IMR-90 (cell line): ENCODE measurements around the gene TMPRSS7. TPM values are rescaled to one million over a fixed set of nuclear protein-coding genes. Genes with fewer than 3 reads are reported as not detected.

Experiments
- ATAC-seq: fragments of 200-7000 bp; cut with Tn5 transposase; 2 replicates; pipeline ENCODE4 v1.9.1; 2020; ENCODE audit warnings: low read depth, mild to moderate bottlenecking, moderate library complexity
- BruUV-seq: library from RNA; stranded (reverse); fragments of 400-500 nt; replicated peaks from 2 replicates; lab custom pipeline; 2021; lab: Mats Ljungman, UMichigan
- CTCF ChIA-PET: fragments of 300-600 bp; formaldehyde crosslinking; extraction: SDS; loops from one replicate; lab custom pipeline; 2021; ENCODE audit warnings: antibody characterized with exemption; lab: Yijun Ruan, JAX
- POLR2A ChIA-PET: fragments of 300-600 bp; sonication (Branson Sonifier 250); formaldehyde crosslinking; loops from one replicate; lab custom pipeline; 2022; ENCODE audit warnings: antibody characterized with exemption; ENCODE audit not compliant: unreplicated experiment; lab: Charles Lee
- DNase-seq: peaks from one replicate; pipeline ENCODE4 v3.0.0; 2013
- H2AFZ ChIP-seq: replicated peaks from 2 replicates; pipeline ENCODE3; 2013; ENCODE audit warnings: low read length, mild to moderate bottlenecking; ENCODE audit not compliant: poor library complexity
- H2AK5ac ChIP-seq: 2 replicates; pipeline ENCODE4 v1.6.1; 2013; ENCODE audit warnings: low read depth, low read length, inconsistent platforms
- H2AK9ac ChIP-seq: replicated peaks from 2 replicates; pipeline ENCODE3; 2013; ENCODE audit warnings: mild to moderate bottlenecking, low read depth, low read length, moderate library complexity; ENCODE audit not compliant: poor library complexity
- H2BK120ac ChIP-seq: 2 replicates; pipeline ENCODE4 v1.6.1; 2013; ENCODE audit warnings: low read depth, low read length, inconsistent platforms
- H2BK15ac ChIP-seq: 3 replicates; pipeline ENCODE4 v1.6.1; 2013; ENCODE audit warnings: low read depth, low read length, inconsistent platforms
- H2BK20ac ChIP-seq: 2 replicates; pipeline ENCODE4 v1.6.1; 2013; ENCODE audit warnings: low read depth, mild to moderate bottlenecking, inconsistent platforms, low read length, moderate library complexity
- H2BK5ac ChIP-seq: 2 replicates; pipeline ENCODE4 v1.6.1; 2013; ENCODE audit warnings: mild to moderate bottlenecking, low read depth, low read length, inconsistent platforms; ENCODE audit not compliant: poor library complexity, severe bottlenecking
- H3K14ac ChIP-seq: replicated peaks from 2 replicates; pipeline ENCODE4 v1.6.1; 2013; ENCODE audit warnings: low read depth, low read length, inconsistent platforms
- H3K18ac ChIP-seq: 2 replicates; pipeline ENCODE4 v1.6.1; 2013; ENCODE audit warnings: low read depth, low read length, control low read depth
- H3K23ac ChIP-seq: 2 replicates; pipeline ENCODE4 v1.6.1; 2013; ENCODE audit warnings: low read depth, low read length, inconsistent platforms
- H3K27ac ChIP-seq: 2 replicates; pipeline ENCODE4 v1.5.1; 2013; ENCODE audit warnings: mild to moderate bottlenecking, control low read depth, low read length; ENCODE audit not compliant: insufficient read depth
- H3K27me3 ChIP-seq: 2 replicates; pipeline ENCODE4 v1.6.1; 2013; ENCODE audit warnings: low read length; ENCODE audit not compliant: control insufficient read depth, insufficient read depth
- H3K36me3 ChIP-seq: 2 replicates; pipeline ENCODE4 v1.6.1; 2013; ENCODE audit warnings: low read length, mixed read lengths; ENCODE audit not compliant: control insufficient read depth, insufficient read depth
- H3K4ac ChIP-seq: 2 replicates; pipeline ENCODE4 v1.6.1; 2013; ENCODE audit warnings: low read depth, low read length, inconsistent platforms
- H3K4me1 ChIP-seq: 2 replicates; pipeline ENCODE4 v1.6.1; 2013; ENCODE audit warnings: low read length, mixed read lengths; ENCODE audit not compliant: control insufficient read depth, insufficient read depth
- H3K4me2 ChIP-seq: 2 replicates; pipeline ENCODE4 v1.6.1; 2013; ENCODE audit warnings: low read depth, mild to moderate bottlenecking, control low read depth, low read length, moderate library complexity
- H3K4me3 ChIP-seq: 2 replicates; pipeline ENCODE4 v1.5.1; 2013; ENCODE audit warnings: low read depth, mild to moderate bottlenecking, control low read depth, low read length, moderate library complexity; ENCODE audit not compliant: insufficient read depth
- H3K56ac ChIP-seq: 2 replicates; pipeline ENCODE4 v1.6.1; 2013; ENCODE audit warnings: low read length, inconsistent platforms; ENCODE audit not compliant: insufficient read depth; ENCODE audit errors: extremely low read depth
- H3K79me1 ChIP-seq, 2 experiments: 2 replicates each; pipeline ENCODE4 v1.6.1; 2013; ENCODE audit warnings: low read length in 2 of 2, inconsistent platforms in 1 of 2, low read depth in 1 of 2
- H3K9ac ChIP-seq: 2 replicates; pipeline ENCODE4 v1.6.1; 2013; ENCODE audit warnings: low read depth, low read length, control low read depth
- H3K9me1 ChIP-seq: 2 replicates; pipeline ENCODE4 v1.6.1; 2013; ENCODE audit warnings: low read length, inconsistent platforms; ENCODE audit not compliant: insufficient read depth
- H3K9me3 ChIP-seq: 2 replicates; pipeline ENCODE4 v1.6.1; 2013; ENCODE audit warnings: low read length; ENCODE audit not compliant: control insufficient read depth, insufficient read depth
- H4K20me1 ChIP-seq: 2 replicates; pipeline ENCODE4 v1.6.1; 2013; ENCODE audit warnings: low read length, inconsistent platforms; ENCODE audit not compliant: insufficient read depth
- H4K5ac ChIP-seq: 2 replicates; pipeline ENCODE4 v1.6.1; 2013; ENCODE audit warnings: mild to moderate bottlenecking, low read depth, low read length, control low read depth
- H4K8ac ChIP-seq, 2 experiments: 2 replicates each; pipeline ENCODE4 v1.6.1; 2013; ENCODE audit warnings: low read depth in 2 of 2, low read length in 2 of 2, control low read depth in 1 of 2, inconsistent platforms in 1 of 2
- H4K91ac ChIP-seq: 2 replicates; pipeline ENCODE4 v1.6.1; 2013; ENCODE audit warnings: low read depth, low read length, inconsistent platforms; ENCODE audit not compliant: insufficient read depth
- CEBPB ChIP-seq: IDR thresholded peaks from 2 replicates; pipeline ENCODE4 v1.6.1; 2012; ENCODE audit warnings: low read depth, low read length, improper control_type of control experiment
- FOS ChIP-seq: fragments of 150-350 bp; IDR thresholded peaks from 2 replicates; pipeline ENCODE4 v1.6.1; 2016; ENCODE audit warnings: low read depth, low read length
- MAFK ChIP-seq: IDR thresholded peaks from 2 replicates; pipeline ENCODE4 v1.6.1; 2012; ENCODE audit warnings: low read depth, low read length, improper control_type of control experiment
- MAZ ChIP-seq: IDR thresholded peaks from 2 replicates; pipeline ENCODE4 v1.6.1; 2012; ENCODE audit warnings: low read depth, mild to moderate bottlenecking, low read length, improper control_type of control experiment, moderate library complexity, borderline replicate concordance
- RAD21 ChIP-seq: IDR thresholded peaks from 2 replicates; pipeline ENCODE4 v1.6.1; 2012; ENCODE audit warnings: low read length, improper control_type of control experiment
- RCOR1 ChIP-seq: IDR thresholded peaks from 2 replicates; pipeline ENCODE4 v1.6.1; 2012; ENCODE audit warnings: mild to moderate bottlenecking, low read length, improper control_type of control experiment; ENCODE audit not compliant: insufficient replicate concordance
- SMC3 ChIP-seq: fragments of 150-350 bp; IDR thresholded peaks from 2 replicates; pipeline ENCODE4 v1.6.1; 2016; ENCODE audit warnings: low read depth, mild to moderate bottlenecking, antibody characterized with exemption, low read length, moderate library complexity
- WGBS, 2 experiments: methylation state at CpG; one replicate each; pipeline versions ENCODE4 v1.1.5 to v1.1.7; 2013; ENCODE audit warnings: missing lambda C conversion rate in 2 of 2; ENCODE audit not compliant: insufficient read length in 1 of 2; ENCODE audit errors: extremely low coverage in 2 of 2; 5-methylcytosine and 5-hydroxymethylcytosine counted together
- dilution Hi-C: fragments of 300-500 bp; cut with HindIII; formaldehyde crosslinking; loops from one replicate; pipeline ENCODE4 v1.14.3; 2018; ENCODE audit warnings: low sequenced_read_pairs; ENCODE audit not compliant: unreplicated experiment
- in situ Hi-C: fragments of 300-500 bp; cut with MboI; formaldehyde crosslinking; loops from 3 replicates; pipeline ENCODE4 v1.14.3; 2019; ENCODE audit warnings: low sequenced_read_pairs, inconsistent platforms, mixed read lengths
- intact Hi-C: fragments of 100-400 bp; cut with micrococcal nuclease; formaldehyde crosslinking; loops from 2 replicates; pipeline ENCODE4 v1.10.0; 2022
- polyA plus RNA-seq, 3 experiments: library from polyadenylated mRNA; depleted of rRNA; stranded (reverse); fragments of >200 nt; gene quantifications; 2 replicates each; pipeline ENCODE4 v1.2.3, GENCODE V29; 2012; ENCODE audit warnings: low replicate concordance in 1 of 3
- total RNA-seq: library from RNA; depleted of rRNA; stranded (reverse); fragments of >200 nt; gene quantifications from 2 replicates; pipeline ENCODE4 v1.2.3, GENCODE V29; 2012
- TF ChIP-seq, protein P1 (sequence below): fragments of 150-350 bp; IDR thresholded peaks from 2 replicates; pipeline ENCODE4 v1.6.1; 2017; ENCODE audit warnings: mild to moderate bottlenecking, antibody characterized with exemption, low read length, low read depth
- TF ChIP-seq, protein P2 (sequence below): conservative IDR thresholded peaks from 2 replicates; pipeline ENCODE4 v1.5.1; 2012; ENCODE audit warnings: mild to moderate bottlenecking, low read depth, low read length, improper control_type of control experiment

Gene TMPRSS7
- total and polyA plus RNA-seq, 2 of the 4 experiments (the other 2 are of a cell fraction) = 0.07 TPM; not detected in 1

DNA sequence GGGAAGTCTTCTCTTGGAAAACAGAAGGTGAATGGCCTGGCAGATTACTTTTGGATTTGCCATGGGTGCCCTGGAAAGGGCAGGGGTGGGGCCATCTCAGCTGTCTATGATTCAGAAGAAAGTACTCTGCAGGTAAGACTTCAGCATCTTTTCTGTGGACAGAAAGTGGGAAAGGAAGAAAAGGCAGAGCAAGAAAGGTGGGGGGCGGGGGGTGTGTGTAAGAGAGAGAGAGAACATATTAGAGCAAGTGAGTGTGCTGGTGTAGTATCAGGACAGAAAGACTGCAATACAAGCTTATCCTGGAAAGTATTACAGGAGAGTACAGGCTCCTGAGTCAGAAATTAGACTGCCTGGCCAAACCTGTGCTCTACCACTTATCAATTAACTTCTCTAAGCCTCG lies 30.3 kb upstream of the TMPRSS7 start:
- no peak overlapping the region for H2AFZ ChIP-seq
- H4K20me1 ChIP-seq = no peaks in the 10 kb centered on the region
- peaks cover 8% of the 10 kb centered on the region for H3K4me1 ChIP-seq
- H3K4me3 ChIP-seq = no peak overlapping the region
- H2BK5ac ChIP-seq = no peak overlapping the region
- no CpG with 5 or more reads among the region's 2 CpGs for WGBS, 2 experiments
- H3K79me1 ChIP-seq = no peaks in the 10 kb centered on the region
- ATAC-seq (no peak), DNase-seq (no peak)
- no TSS peak for BruUV-seq
- H3K4me2 ChIP-seq = no peak overlapping the region
- H2AK5ac ChIP-seq = no peak overlapping the region; the same call in 1 of the 2 replicates
- no peaks in the 10 kb centered on the region for H3K9me3 ChIP-seq
- H3K27ac ChIP-seq = no peak overlapping the region
- H4K91ac ChIP-seq = no peak overlapping the region
- TF ChIP-seq RCOR1 = no peak
- TF ChIP-seq SMC3 = no peak
- TF ChIP-seq MAFK = no peak
- TF ChIP-seq CEBPB = no peak
- no peak for TF ChIP-seq RAD21
- TF ChIP-seq, protein P1, sequence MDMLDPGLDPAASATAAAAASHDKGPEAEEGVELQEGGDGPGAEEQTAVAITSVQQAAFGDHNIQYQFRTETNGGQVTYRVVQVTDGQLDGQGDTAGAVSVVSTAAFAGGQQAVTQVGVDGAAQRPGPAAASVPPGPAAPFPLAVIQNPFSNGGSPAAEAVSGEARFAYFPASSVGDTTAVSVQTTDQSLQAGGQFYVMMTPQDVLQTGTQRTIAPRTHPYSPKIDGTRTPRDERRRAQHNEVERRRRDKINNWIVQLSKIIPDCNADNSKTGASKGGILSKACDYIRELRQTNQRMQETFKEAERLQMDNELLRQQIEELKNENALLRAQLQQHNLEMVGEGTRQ = no peak
- TF ChIP-seq FOS = no peak
- TF ChIP-seq MAZ = no peak
- TF ChIP-seq, protein P2, sequence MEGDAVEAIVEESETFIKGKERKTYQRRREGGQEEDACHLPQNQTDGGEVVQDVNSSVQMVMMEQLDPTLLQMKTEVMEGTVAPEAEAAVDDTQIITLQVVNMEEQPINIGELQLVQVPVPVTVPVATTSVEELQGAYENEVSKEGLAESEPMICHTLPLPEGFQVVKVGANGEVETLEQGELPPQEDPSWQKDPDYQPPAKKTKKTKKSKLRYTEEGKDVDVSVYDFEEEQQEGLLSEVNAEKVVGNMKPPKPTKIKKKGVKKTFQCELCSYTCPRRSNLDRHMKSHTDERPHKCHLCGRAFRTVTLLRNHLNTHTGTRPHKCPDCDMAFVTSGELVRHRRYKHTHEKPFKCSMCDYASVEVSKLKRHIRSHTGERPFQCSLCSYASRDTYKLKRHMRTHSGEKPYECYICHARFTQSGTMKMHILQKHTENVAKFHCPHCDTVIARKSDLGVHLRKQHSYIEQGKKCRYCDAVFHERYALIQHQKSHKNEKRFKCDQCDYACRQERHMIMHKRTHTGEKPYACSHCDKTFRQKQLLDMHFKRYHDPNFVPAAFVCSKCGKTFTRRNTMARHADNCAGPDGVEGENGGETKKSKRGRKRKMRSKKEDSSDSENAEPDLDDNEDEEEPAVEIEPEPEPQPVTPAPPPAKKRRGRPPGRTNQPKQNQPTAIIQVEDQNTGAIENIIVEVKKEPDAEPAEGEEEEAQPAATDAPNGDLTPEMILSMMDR = no peak
- H4K8ac ChIP-seq = no peak overlapping the region
- CTCF ChIA-PET = interaction anchor here (0.6 kb wide), 1 partner anchor 38 kb away, joined by 4 read pairs; no protein-coding TSS in a partner anchor
- dilution Hi-C loops = no loop called here
- peaks cover 6% of the 10 kb centered on the region for H3K9me1 ChIP-seq
- H2BK120ac ChIP-seq = no peak overlapping the region
- POLR2A ChIA-PET = no interaction called here
- no peak overlapping the region for H2BK15ac ChIP-seq
- no peak overlapping the region for H3K4ac ChIP-seq
- intact Hi-C loops = no loop called here
- in situ Hi-C loops = no loop called here
- no peak overlapping the region for H3K9ac ChIP-seq
- H3K36me3 ChIP-seq = no peaks in the 10 kb centered on the region
- no peak overlapping the region for H4K5ac ChIP-seq
- no peak overlapping the region for H2AK9ac ChIP-seq
- H2BK20ac ChIP-seq = no peak overlapping the region
- H3K23ac ChIP-seq = no peak overlapping the region
- no peaks in the 10 kb centered on the region; the same call in 1 of the 2 replicates for H3K27me3 ChIP-seq
- H3K56ac ChIP-seq = no peak overlapping the region
- no peak overlapping the region for H3K14ac ChIP-seq
- H3K18ac ChIP-seq = no peak overlapping the region
